GM19395 (cell line): ENCODE results near the gene DCLK3.
A peak's percentile ranks its signal among the peaks of the same experiment; 100 is the strongest.

Experiments used
- ATAC-seq: cut with Tn5 transposase; IDR thresholded peaks from one replicate; pipeline ENCODE4 v1.9.1; 2021; ENCODE audit warnings: mild to moderate bottlenecking, moderate library complexity; ENCODE audit not compliant: unreplicated experiment

DCLK3 gene

DNA sequence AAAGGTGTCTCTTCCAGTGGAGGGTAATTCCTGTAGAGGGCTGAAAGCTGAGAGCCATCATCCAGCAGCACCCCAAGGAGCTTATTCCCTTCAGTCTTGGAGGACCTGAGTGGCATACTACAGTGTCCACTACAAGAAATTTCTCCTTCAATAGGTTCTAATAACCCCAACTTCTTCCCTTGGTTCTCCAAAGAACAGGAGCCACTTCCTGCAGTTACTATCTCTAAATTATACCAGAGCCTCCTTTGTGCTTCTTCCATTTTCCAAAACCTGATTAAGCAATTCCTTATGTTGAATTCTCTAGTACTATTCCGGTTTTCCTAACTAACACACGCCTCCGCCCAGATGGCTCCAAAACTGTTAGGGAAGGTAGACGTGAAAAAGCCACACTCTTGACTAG, 50.4 kb downstream of the DCLK3 start:
- no peak for ATAC-seq

DNA sequence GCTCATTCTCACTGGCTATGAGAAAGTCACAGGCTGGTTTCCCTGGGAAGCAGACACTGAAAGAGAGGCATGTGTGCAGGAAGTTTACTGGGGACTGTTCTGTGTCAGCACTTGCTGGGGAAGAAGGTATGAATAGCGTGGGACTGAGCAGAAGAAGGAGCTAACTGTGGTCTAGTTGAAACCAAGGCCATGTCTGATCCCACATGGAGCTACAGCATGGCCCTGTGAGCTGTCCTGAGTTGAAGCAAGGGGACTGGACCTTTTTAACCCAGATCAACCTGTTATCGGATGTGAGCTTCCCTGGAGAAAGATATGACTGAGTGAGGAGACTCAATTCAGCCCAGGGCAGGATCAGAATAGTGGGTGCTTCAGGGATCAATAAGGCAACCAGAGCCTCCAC, 53.7 kb downstream of the DCLK3 start:
- ATAC-seq = no peak

DNA sequence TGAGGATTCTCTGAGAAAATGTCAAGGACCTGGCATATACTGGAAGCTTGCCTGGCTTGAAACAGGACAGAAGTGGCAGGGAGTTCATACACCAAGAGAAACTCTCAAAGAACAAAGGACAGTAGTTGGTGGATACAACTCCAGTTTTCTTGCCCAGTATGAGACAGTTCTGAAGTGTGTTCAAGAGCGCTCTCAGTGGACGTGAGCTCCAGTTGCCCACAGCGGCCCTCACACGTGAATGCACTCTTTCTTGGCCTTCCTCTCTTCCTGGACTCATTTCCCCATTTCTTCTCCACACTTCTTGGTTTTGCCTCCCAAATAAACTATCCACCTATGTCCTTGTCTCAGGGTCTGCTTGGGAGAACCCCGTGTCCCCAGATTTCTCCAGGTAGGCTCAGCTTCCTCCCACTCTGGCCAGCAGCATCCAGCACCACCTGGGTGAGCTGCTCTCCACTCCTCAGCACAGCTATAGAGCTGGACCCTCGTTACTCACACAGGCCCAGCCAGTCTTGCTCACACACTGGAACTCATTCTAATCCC, 54.5 kb downstream of the DCLK3 start:
- ATAC-seq = no peak

DNA sequence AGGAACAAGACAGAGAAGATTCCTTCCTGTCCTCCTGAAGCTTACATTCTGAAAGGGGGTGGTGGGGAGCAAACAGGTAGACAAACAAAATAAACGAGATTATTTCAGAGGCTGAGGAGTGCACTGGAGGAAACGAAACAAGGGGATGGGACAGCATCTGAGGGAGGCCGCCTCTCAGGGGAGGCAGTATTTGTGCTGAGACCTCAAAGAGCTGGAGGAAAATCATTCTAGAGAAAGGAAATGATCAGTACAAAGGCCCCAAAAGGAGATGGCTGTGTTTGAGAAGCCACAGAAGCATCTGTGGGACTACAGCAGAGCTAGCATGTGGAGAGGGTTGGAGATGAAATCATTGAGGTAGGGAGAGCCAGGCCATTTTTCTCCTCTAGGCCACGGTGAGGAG, 55.1 kb downstream of the DCLK3 start:
- ATAC-seq = no peak

DNA sequence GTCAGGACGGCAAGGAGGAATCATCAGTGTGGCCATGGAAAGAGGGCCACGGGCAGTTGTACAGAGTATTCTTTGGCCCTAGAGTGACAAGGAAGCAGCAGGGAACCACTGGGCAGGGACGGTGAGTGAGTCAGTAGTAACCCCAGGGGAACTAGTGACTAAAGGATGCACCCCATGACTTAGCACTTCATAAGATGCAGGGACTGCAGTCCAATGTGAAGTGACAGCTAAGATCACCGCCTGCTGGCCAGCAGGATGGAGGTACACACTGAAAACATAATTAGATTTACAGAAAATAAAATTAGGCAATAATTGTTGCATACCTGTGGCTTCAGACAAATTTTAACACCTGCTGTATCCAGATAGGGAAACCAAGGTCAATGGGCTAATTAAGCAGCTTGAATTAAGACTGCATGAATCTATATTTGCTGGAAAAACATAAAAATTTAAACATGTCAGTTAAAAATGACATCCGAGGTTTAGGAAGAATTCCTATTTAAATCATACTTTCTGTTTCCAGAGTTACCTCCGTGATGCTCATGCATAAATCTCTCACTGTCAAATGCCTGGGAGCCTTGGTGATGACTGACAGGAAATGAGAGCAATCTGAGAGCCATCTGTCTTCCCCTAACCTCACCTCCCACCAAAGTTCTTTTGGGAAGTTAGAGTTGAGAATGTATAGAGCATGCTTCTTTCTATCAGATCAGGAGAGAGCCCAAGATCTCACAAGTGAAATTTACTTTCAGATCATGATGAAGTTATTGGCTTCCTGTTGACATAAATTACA, 56.5 kb downstream of the DCLK3 start:
- ATAC-seq = no peak

DNA sequence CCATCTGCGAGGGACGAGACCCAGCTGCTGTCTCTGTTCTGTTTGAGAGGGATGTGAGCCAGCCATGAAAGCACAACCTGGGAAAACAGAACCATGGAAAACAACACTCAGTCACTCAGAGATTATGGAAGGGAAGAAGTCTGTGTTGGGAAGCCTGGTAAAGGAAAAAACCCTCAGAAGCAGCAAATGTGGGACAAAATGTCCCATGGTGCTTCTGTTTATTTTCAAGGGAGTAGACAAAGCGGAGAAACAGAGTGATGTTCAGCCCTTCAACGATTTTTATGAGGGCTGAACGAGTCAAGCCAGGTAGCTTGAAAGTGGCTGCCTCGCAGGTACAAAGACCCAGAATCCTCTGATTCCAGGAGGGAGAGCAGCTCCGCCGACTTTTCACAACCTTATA, 59.3 kb downstream of the DCLK3 start:
- ATAC-seq = no peak

DNA sequence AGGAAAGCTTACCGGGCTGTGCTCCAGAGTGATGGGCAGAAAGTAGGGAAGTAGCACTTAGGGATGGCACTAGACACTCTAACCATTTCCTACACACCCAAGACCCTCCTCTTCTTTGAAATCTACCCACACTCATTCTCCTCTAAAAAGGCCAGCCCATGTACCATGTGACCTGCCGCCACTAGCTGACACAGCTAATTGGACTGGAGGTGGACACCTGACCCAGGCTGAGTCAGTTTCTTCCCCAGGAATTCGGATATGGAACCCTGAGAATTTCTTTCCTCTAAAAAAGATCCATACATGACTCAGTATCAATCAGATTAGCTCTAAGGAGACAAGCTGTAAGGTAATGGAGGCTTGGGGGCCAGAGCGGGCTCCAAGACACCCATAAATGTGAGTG, 60.1 kb downstream of the DCLK3 start:
- ATAC-seq = no peak

DNA sequence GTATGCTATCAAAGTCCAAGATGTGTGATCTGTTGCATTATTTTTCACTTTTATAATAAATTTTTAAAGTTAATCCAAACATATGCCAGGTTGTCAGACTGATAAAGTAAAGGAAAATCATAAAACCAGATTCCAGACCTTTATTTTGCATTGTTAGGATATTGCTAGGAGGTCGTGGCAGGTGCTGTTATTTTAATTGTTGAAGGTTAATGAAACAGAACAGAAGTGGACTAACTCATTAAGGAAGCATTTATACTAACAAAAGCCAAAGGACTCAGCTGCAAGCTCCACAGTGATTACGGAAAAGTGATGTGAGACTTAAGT, 63.1 kb downstream of the DCLK3 start:
- no peak for ATAC-seq

DNA sequence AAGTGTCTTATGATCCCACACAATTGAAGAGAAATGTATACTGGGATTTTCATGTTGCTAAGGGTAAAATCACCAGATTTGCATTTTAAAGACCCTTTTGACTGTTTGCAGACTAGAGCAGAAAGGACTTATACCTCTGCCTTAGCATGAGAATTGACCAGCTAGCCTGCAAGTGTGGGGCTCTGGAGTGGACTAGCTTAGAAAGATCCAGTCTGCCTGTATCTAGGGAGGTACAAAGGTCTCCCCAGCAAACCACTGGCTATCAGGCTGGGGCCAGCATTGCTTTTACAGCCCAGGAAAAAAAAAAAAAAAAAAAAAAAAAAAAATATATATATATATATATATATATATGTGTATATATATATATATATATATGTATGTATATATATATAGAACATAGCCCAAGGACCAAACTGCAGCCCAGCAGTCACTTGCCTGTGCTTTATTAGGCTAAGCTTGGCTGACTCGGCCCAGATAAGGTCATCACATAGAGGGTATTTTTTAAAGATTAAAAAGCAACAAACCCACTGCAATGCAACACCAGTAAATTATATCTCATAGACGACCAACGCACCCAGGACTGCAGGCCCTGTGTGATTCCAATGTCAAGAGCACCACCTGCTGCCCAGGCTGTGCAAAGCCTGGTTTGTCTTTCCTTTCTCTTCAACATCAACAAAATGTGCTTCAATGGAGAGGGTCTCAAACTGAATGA, 63.7 kb downstream of the DCLK3 start:
- ATAC-seq = peak; percentile 95

DNA sequence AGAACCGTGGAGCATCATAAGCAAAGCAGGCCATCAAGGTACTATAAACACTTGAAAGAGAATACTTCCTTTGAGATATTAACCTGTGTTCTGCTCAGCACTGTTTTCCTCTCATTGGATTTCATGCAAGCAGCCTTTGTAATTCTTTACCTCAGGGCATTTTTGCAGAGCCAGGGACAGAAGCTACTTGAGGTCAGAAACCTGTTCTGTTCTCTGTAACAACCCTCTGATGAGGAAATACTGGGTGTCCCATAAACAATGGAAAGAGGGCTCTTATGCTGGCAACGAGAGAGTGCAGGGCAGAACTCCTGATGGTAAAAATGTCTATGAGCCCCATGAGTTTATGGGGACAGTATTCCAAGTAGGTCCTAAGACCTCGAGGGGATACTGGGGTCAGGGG, 66.0 kb downstream of the DCLK3 start:
- no peak for ATAC-seq

DNA sequence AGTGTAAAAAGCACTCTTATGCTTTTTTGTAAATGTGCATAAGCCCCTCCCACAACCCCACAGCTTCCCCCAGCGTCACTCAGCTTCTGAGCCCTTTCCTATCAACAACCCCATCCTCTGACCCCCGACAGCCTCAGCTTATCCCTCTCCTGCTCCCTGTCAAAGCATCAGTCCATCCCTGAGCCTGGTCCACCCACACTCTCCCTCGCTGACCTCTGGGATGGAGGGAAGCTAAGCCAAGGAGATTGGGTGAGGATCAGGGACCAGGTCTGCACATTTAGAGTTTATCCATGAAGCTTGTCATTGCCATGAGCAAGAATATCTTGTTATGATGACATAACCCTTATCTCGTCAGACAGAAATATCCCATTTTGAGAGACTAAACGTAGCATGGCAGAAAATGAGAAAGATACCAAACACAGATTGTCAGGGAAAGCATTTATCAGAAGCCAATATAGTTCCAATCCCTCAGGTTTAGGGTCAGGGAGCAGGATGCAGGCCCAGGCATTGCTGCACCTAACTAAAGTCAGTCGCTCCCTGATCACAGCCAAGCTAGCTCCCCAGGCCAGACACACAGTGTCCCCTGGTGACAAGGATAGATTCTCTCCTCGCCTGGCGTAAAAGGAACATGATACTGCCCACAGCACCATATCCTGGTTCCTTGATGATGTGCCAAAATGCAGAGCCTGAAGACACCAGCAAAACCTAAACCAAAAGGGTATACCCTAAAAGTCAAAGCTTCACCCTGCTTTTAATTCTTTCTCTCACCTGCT, 66.9 kb downstream of the DCLK3 start:
- no peak for ATAC-seq

DNA sequence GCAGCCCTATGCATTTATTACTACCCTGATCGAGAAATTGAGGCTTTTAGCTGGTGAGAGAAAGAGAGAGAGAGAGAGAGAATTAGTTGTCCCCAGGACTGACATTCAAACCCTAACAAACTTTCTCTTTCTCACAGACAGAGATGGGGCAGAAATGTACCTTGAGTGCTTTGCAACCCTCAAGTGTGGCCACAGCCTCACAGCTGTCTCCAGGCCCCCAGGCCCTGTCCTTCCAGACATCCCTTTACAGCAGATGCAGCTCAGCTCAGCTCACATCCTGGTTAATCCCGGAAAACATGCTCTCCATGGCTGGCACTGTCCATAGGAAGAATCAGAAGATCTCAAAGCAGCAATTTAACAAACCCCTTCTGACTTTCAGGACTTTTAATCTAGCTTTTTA, 67.6 kb downstream of the DCLK3 start:
- ATAC-seq = no peak

DNA sequence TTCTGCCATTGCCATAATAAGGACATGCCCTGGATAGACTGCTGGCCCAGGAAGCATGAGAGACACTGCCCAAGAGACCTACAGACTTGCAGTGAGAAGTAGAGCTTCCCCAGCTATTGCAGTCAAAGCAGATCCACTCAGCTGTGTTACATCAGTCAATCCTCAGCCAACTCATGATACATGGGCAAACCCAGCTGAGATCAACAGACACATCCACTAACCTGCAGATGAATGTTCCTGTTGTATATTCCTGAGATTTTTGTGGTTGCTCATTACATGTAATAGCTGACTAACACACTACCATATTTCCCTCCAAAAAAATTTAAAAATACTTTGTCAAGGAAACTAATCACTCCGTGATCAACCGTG, 68.6 kb downstream of the DCLK3 start:
- no peak for ATAC-seq

DNA sequence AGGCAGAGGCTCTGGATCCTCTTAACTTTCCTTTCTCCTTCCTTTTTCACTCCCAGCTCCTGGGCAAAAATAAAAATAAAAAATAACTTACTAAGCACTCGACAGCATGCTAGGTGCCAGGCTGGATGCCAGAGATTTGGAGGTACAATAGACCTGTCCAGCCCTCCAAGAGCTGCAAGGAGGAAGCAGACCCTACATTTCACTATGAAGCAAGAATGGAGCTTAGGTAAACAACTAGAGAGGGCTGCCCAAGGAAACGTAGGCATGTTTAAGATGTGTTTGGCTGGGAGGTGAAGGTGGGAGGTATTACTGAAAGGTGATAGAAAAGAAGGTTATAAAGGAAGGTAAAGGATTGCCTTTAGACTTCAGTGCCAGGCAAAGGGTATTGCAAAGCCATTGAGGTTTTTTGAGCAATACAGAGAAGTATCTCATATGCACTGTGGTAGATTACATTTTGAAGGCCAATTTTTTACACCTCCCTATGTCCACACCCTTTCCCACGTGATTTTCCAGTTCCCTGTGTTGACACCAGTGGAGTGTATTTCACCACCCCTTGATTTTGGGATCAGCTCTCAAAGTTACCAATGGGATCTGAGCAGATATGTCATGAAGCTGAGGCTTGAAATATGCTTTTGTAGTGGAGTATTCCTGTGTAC, 69.1 kb downstream of the DCLK3 start:
- ATAC-seq = no peak

DNA sequence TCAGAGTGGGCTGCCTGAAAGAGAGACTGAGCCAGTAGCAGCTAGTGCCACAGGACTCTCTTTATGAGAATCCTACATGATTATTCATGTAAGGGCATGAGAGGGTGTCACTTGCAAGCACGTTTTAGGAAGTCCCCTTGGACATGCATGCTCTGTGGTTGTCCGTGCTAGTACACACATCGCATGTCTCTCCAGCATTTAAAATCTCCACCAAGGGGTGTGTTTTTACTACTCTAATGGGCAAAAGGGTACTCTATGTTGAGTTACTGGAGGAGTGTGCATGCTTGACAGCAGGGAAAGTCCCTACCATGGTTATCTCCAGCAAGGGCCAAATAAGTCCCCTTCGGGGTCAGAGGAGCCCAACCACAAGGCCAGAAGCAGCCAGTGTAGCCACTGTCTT, 70.7 kb downstream of the DCLK3 start:
- ATAC-seq = peak; percentile 59

DNA sequence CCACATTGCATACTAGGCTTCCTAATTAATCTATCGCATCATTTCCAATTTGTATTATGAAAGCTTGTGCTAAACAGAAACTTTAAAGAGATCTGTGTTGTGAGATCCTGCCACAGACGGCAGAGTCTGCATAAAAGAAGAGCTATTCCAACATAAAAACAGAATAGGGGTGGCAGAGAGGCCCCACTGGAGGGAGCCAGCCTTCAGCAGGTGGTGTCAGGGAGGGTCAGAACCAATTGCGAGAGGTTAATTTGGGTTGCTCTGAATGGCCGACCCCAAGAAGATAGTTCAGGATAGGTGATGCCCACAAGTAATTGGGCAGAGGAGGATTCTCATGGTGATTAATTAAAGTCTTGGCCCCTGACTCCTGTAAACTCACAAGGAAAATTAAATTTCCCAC, 74.8 kb downstream of the DCLK3 start:
- no peak for ATAC-seq

DNA sequence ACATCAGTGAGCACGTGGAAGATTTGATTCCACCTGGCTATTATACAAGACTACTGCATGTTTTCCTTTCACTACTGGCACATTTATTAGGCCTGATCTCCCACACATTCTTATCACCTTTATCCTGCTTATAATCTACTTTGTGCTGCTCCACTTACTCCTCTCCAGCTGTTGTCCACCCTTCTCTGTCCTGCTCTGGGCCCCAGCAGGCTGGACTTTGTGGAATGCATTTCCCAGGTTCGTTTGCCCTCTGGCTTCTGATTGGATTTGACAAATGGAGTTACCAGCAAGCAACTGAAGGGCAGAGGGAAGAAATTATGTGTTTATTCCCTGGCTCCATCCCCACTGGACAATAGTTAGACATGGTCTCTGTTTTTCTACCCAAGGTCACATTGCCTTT, 75.5 kb downstream of the DCLK3 start:
- no peak for ATAC-seq

DNA sequence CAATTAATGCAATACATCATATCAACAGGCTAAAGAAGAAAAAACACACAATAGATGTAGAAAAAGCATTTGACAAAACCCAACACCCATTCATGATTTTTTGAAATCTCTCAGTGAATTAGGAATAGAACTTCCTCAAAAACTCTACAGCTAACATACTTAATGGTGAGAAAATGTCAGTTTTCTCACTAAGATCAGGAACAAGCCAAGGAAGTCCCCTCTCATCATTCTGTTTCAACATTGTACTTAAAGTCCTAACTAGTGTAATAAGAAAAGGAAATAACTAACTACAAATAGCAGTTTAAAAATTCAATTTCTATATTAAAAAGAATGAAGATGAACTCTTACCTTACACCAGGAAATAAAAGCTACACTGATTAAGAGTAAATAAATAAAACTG, 77.8 kb downstream of the DCLK3 start:
- ATAC-seq = no peak

DNA sequence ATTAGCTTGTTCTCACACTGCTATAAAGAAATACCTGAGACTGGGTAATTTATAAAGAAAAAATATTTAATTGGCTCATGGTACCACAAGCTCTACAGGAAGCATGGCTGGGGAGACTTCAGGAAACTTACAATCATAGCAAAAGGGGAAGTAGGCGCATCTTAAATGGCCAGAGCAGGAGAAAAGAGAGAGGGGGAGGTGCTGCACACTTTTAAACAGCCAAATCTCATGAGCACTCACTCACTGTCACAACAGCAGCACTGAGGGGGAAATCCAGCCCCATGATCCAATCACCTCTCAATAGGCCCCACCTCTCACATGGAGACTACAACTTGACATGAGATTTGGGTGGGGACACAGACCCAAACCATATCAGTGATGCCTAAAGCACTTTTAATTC, 82.5 kb downstream of the DCLK3 start:
- ATAC-seq = no peak

DNA sequence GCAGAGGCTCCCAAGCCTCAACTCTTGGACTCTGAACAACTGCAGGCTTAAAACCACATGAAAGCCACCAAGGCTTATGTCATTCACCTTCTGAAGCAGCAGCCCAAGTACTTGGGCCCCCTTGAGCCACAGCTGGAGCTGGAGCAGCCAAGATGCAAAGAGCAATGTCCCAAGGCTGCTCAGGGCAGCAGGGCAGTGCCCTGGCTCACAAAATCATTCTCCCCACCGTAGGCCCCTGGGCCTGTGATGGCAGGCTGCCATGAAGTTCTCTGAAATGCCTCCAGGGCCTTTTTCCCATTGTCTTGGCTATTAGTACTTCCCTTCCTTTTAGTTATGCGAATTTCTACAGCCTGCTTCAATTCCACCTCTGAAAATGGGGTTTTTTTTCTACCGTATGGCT, 83.4 kb downstream of the DCLK3 start:
- ATAC-seq = no peak
